Memory B cell (primary cell): ENCODE results near the gene ZSWIM4.
"Not testable (repeated sequence)": the region's sequence is repeated elsewhere in the genome, so short reads cannot be mapped to it uniquely, and the experiment has no call there.

ENCODE experiments used
- ATAC-seq: fragments of 150-1000 bp; cut with Tn5 transposase; 2 replicates; pipeline ENCODE4 v1.10.0; 2021; ENCODE audit warnings: low read depth, mild to moderate bottlenecking, moderate library complexity
- DNase-seq, 2 donors: peaks; one replicate each; pipeline ENCODE4 v3.0.0; 2022; ENCODE audit warnings: low spot score in 2 of 2
- H3K27ac Mint-ChIP-seq: one replicate; pipeline ENCODE4 v1.8.0; 2022; ENCODE audit warnings: mild to moderate bottlenecking, moderate library complexity, mixed read lengths
- H3K27me3 Mint-ChIP-seq: one replicate; pipeline ENCODE4 v1.8.0; 2022; ENCODE audit warnings: mixed read lengths
- H3K36me3 Mint-ChIP-seq: one replicate; pipeline ENCODE4 v1.8.0; 2022; ENCODE audit warnings: mild to moderate bottlenecking, mixed read lengths
- H3K4me1 Mint-ChIP-seq: one replicate; pipeline ENCODE4 v1.8.0; 2022; ENCODE audit warnings: mixed read lengths
- H3K4me3 Mint-ChIP-seq: one replicate; pipeline ENCODE4 v1.8.0; 2022; ENCODE audit warnings: mild to moderate bottlenecking, moderate library complexity, mixed read lengths
- H3K9me3 Mint-ChIP-seq: one replicate; pipeline ENCODE4 v1.8.0; 2022; ENCODE audit warnings: mixed read lengths

ZSWIM4 gene

GRCh38 chr19:13794757-13795589 lies at the start of gene ZSWIM4:
TSS of gene ZSWIM4 (plus strand) at chr19:13795443. CDS start at chr19:13795649, 206 bp downstream.
- ATAC-seq = peak; percentile 93
- Mint-ChIP-seq H3K36me3 (no peaks in the 10 kb centered on the region), H3K27ac (peak within 1 kb of the TSS; percentile 88), H3K4me3 (peak within 1 kb of the TSS; percentile 94), H3K4me1 (peaks cover 24% of the 10 kb centered on the region), H3K9me3 (no peaks in the 10 kb centered on the region), H3K27me3 (no peaks in the 10 kb centered on the region)
- peak; percentile 83 to 94 for DNase-seq

- no peaks in the 10 kb centered on the region for H3K9me3 Mint-ChIP-seq
- H3K4me1 Mint-ChIP-seq = peaks cover 12% of the 10 kb centered on the region
- peak overlapping the region; percentile 92 for H3K27ac Mint-ChIP-seq
- no peak for ATAC-seq
- H3K4me3 Mint-ChIP-seq = peak overlapping the region; percentile 87
- no peak for DNase-seq
- no peaks in the 10 kb centered on the region for H3K27me3 Mint-ChIP-seq
- H3K36me3 Mint-ChIP-seq = peaks cover 3% of the 10 kb centered on the region
Observed at GRCh38 chr19:13747098-13747453, 48.2 kb upstream of the ZSWIM4 start.

GRCh38 chr19:13748169-13748828 lies 46.9 kb upstream of the ZSWIM4 start:
- Mint-ChIP-seq H3K4me1 (peaks cover 12% of the 10 kb centered on the region), H3K27ac (peak overlapping the region; percentile 92), H3K9me3 (no peaks in the 10 kb centered on the region), H3K27me3 (no peaks in the 10 kb centered on the region), H3K4me3 (peak overlapping the region; percentile 87), H3K36me3 (peaks cover 5% of the 10 kb centered on the region)
- DNase-seq (no peak), ATAC-seq (no peak)

- no peak for ATAC-seq
- Mint-ChIP-seq H3K9me3 (no peaks in the 10 kb centered on the region), H3K4me1 (peaks cover 12% of the 10 kb centered on the region), H3K27me3 (no peaks in the 10 kb centered on the region), H3K36me3 (peaks cover 17% of the 10 kb centered on the region), H3K27ac (no peak overlapping the region), H3K4me3 (no peak overlapping the region)
- no peak for DNase-seq
Observed at GRCh38 chr19:13751436-13751835, 43.8 kb upstream of the ZSWIM4 start.

- not testable (repeated sequence) for H3K27me3 Mint-ChIP-seq, H3K4me3 Mint-ChIP-seq, ATAC-seq, DNase-seq, H3K4me1 Mint-ChIP-seq, H3K27ac Mint-ChIP-seq, H3K9me3 Mint-ChIP-seq
- H3K36me3 Mint-ChIP-seq = peaks cover 27% of the 10 kb centered on the region
Observed at GRCh38 chr19:13753622-13754021, 41.6 kb upstream of the ZSWIM4 start.

GRCh38 chr19:13756210-13756609 lies 39.0 kb upstream of the ZSWIM4 start:
- peaks cover 27% of the 10 kb centered on the region for H3K36me3 Mint-ChIP-seq
- ATAC-seq (no peak), DNase-seq (no peak)
- H3K27ac Mint-ChIP-seq = no peak overlapping the region
- H3K4me1 Mint-ChIP-seq = no peaks in the 10 kb centered on the region
- H3K4me3 Mint-ChIP-seq = no peak overlapping the region
- no peaks in the 10 kb centered on the region for H3K27me3 Mint-ChIP-seq
- no peaks in the 10 kb centered on the region for H3K9me3 Mint-ChIP-seq

GRCh38 chr19:13757805-13758772 lies 37.2 kb upstream of the ZSWIM4 start:
- Mint-ChIP-seq H3K27ac (no peak overlapping the region), H3K27me3 (no peaks in the 10 kb centered on the region), H3K36me3 (peaks cover 29% of the 10 kb centered on the region), H3K4me3 (no peak overlapping the region), H3K9me3 (no peaks in the 10 kb centered on the region), H3K4me1 (no peaks in the 10 kb centered on the region)
- ATAC-seq (no peak), DNase-seq (no peak)

- no peaks in the 10 kb centered on the region for H3K9me3 Mint-ChIP-seq
- H3K4me3 Mint-ChIP-seq = no peak overlapping the region
- DNase-seq = no peak
- peaks cover 28% of the 10 kb centered on the region for H3K36me3 Mint-ChIP-seq
- no peak overlapping the region for H3K27ac Mint-ChIP-seq
- no peaks in the 10 kb centered on the region for H3K27me3 Mint-ChIP-seq
- H3K4me1 Mint-ChIP-seq = peaks cover under 1% of the 10 kb centered on the region
- ATAC-seq = no peak
Observed at GRCh38 chr19:13758795-13759194, 36.4 kb upstream of the ZSWIM4 start.

GRCh38 chr19:13761423-13761822 lies 33.8 kb upstream of the ZSWIM4 start:
- ATAC-seq = no peak
- peaks cover 12% of the 10 kb centered on the region for H3K4me1 Mint-ChIP-seq
- no peaks in the 10 kb centered on the region for H3K9me3 Mint-ChIP-seq
- H3K4me3 Mint-ChIP-seq = no peak overlapping the region
- no peaks in the 10 kb centered on the region for H3K27me3 Mint-ChIP-seq
- H3K36me3 Mint-ChIP-seq = peaks cover 16% of the 10 kb centered on the region
- DNase-seq = no peak
- no peak overlapping the region for H3K27ac Mint-ChIP-seq

- H3K4me1 Mint-ChIP-seq = peaks cover 12% of the 10 kb centered on the region
Observed at GRCh38 chr19:13762635-13763235, 32.5 kb upstream of the ZSWIM4 start.

GRCh38 chr19:13763265-13763664 lies 32.0 kb upstream of the ZSWIM4 start:
- Mint-ChIP-seq H3K4me3 (peak overlapping the region; percentile 59), H3K27ac (no peak overlapping the region), H3K36me3 (peaks cover 7% of the 10 kb centered on the region), H3K27me3 (no peaks in the 10 kb centered on the region), H3K4me1 (peaks cover 12% of the 10 kb centered on the region), H3K9me3 (no peaks in the 10 kb centered on the region)
- ATAC-seq = no peak
- no peak for DNase-seq

More at GRCh38 chr19:13762635-13763235, 32.5 kb upstream of the ZSWIM4 start:
- Mint-ChIP-seq H3K36me3 (peaks cover 12% of the 10 kb centered on the region), H3K27me3 (no peaks in the 10 kb centered on the region), H3K4me3 (no peak overlapping the region), H3K27ac (no peak overlapping the region), H3K9me3 (no peaks in the 10 kb centered on the region)
- DNase-seq = no peak
- ATAC-seq = no peak

GRCh38 chr19:13764101-13764807 lies 31.0 kb upstream of the ZSWIM4 start, which contains the start of gene MRI1:
TSS of gene MRI1 (plus strand) at chr19:13764522. CDS start at chr19:13764589, 67 bp downstream.
- H3K9me3 Mint-ChIP-seq = no peaks in the 10 kb centered on the region
- peak; percentile 24 to 53 for DNase-seq
- no peaks in the 10 kb centered on the region for H3K27me3 Mint-ChIP-seq
- H3K36me3 Mint-ChIP-seq = peaks cover 5% of the 10 kb centered on the region
- peak within 1 kb of the TSS; percentile 85 for H3K27ac Mint-ChIP-seq
- peak within 1 kb of the TSS; percentile 86 for H3K4me3 Mint-ChIP-seq
- ATAC-seq = peak; percentile 74
- peaks cover 12% of the 10 kb centered on the region for H3K4me1 Mint-ChIP-seq
